Measurements from ENCODE around the gene RNF121.

Gene RNF121

DNA sequence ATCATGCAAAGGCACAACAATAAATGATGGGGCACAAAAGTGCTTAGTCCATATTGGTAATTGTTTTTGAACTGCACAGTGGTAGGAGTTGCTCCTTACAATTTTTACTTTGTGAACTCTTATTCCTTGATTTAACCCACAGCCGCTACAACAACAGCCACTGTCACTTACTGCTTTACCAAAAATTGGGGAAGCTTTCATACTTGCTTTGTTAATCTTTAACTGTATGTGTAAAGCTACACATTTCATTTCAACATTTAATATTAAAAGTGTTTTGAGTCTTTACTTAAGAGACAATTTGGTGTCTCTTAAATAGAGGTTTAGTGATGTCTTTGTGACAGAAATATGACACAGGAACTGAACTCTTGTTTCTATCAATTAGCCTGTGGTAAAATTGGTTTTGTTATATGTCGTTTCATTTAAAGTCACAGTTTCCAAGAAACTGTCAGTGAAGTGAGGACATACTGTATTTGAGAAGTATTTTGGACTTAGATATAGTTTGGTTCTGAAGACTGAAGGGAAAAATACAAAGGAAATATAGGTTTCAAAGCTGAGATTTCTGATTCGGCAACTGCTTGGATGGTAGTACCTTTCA, 63.4 kb downstream of the RNF121 start:
- H3K9me3 ChIP-seq (ENCODE audit: insufficient read depth, low read depth, low read length), result no peaks in the 10 kb centered on the region
- no peaks in the 10 kb centered on the region for H4K20me1 ChIP-seq (ENCODE audit: insufficient read depth, low read length, poor library complexity, severe bottlenecking)
- no peaks in the 10 kb centered on the region for H3F3A ChIP-seq (ENCODE audit: low read depth)
- no peak overlapping the region for H2AFZ ChIP-seq (ENCODE audit: low read length)
- no peaks in the 10 kb centered on the region for H3K79me2 ChIP-seq (ENCODE audit: insufficient read depth, low read length)
- H3K4me2 ChIP-seq (ENCODE audit: low read depth, low read length, poor library complexity, severe bottlenecking), result no peak overlapping the region
- H3K4me1 ChIP-seq (ENCODE audit: insufficient read depth, low read length, poor library complexity, severe bottlenecking), result no peaks in the 10 kb centered on the region
- no peaks in the 10 kb centered on the region for H3K9me2 ChIP-seq (replicated peaks; ENCODE audit: low read depth, low read length)
- TF ChIP-seq, protein P1, sequence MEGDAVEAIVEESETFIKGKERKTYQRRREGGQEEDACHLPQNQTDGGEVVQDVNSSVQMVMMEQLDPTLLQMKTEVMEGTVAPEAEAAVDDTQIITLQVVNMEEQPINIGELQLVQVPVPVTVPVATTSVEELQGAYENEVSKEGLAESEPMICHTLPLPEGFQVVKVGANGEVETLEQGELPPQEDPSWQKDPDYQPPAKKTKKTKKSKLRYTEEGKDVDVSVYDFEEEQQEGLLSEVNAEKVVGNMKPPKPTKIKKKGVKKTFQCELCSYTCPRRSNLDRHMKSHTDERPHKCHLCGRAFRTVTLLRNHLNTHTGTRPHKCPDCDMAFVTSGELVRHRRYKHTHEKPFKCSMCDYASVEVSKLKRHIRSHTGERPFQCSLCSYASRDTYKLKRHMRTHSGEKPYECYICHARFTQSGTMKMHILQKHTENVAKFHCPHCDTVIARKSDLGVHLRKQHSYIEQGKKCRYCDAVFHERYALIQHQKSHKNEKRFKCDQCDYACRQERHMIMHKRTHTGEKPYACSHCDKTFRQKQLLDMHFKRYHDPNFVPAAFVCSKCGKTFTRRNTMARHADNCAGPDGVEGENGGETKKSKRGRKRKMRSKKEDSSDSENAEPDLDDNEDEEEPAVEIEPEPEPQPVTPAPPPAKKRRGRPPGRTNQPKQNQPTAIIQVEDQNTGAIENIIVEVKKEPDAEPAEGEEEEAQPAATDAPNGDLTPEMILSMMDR (conservative IDR thresholded peaks at IDR 0.05; ENCODE audit: low read length), result no peak
- TF ChIP-seq EZH2phosphoT487 (IDR thresholded peaks at IDR 0.05; ENCODE audit: borderline replicate concordance), result no peak
- H3K4me3 ChIP-seq (ENCODE audit: low read length, poor library complexity, severe bottlenecking), result no peak overlapping the region
- no peak overlapping the region for H3K9ac ChIP-seq (ENCODE audit: low read depth, low read length, poor library complexity, severe bottlenecking)
- peaks cover 16% of the 10 kb centered on the region; the same call in 1 of the 2 replicates for H3K36me3 ChIP-seq (ENCODE audit: insufficient read depth, low read length)
- H3K27me3 ChIP-seq (ENCODE audit: insufficient read depth, low read length, poor library complexity, severe bottlenecking), result no peaks in the 10 kb centered on the region

DNA sequence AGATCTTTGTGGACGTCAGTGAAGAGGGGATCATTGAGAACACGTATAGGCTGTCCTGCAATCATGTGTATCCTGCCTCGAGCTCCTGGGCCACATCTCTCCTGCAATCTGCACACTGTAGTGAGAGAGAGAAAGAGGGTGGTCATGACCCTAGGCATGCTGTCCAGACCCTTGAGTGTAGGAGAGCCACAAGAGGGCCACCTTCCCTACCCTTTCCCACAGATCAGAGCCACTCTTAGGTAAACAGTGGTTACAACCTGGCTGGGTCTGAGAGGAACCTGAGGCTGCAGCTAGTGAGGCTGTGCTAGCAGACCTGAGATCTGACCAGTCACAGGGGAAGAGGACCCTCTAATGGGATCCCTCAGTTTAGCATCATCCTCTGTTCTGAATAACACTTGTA, 65.9 kb downstream of the RNF121 start:
- H3K4me2 ChIP-seq (ENCODE audit: low read depth, low read length, poor library complexity, severe bottlenecking), result no peak overlapping the region
- no peak overlapping the region for H3K9ac ChIP-seq (ENCODE audit: low read depth, low read length, poor library complexity, severe bottlenecking)
- no peaks in the 10 kb centered on the region for H3K9me2 ChIP-seq (replicated peaks; ENCODE audit: low read depth, low read length)
- H3K4me1 ChIP-seq (ENCODE audit: insufficient read depth, low read length, poor library complexity, severe bottlenecking), result peaks cover 7% of the 10 kb centered on the region
- no peaks in the 10 kb centered on the region for H3F3A ChIP-seq (ENCODE audit: low read depth)
- H4K20me1 ChIP-seq (ENCODE audit: insufficient read depth, low read length, poor library complexity, severe bottlenecking), result no peaks in the 10 kb centered on the region
- TF ChIP-seq, protein P1 (conservative IDR thresholded peaks at IDR 0.05; ENCODE audit: low read length), result no peak
- TF ChIP-seq EZH2phosphoT487 (IDR thresholded peaks at IDR 0.05; ENCODE audit: borderline replicate concordance), result no peak
- no peaks in the 10 kb centered on the region for H3K9me3 ChIP-seq (ENCODE audit: insufficient read depth, low read depth, low read length)
- peaks cover 10% of the 10 kb centered on the region; the same call in 1 of the 2 replicates for H3K36me3 ChIP-seq (ENCODE audit: insufficient read depth, low read length)
- H2AFZ ChIP-seq (ENCODE audit: low read length), result no peak overlapping the region
- H3K79me2 ChIP-seq (ENCODE audit: insufficient read depth, low read length), result no peaks in the 10 kb centered on the region
- no peak overlapping the region for H3K4me3 ChIP-seq (ENCODE audit: low read length, poor library complexity, severe bottlenecking)
- no peaks in the 10 kb centered on the region for H3K27me3 ChIP-seq (ENCODE audit: insufficient read depth, low read length, poor library complexity, severe bottlenecking)

GRCh38 chr11:71995726-71996291, 67.0 kb downstream of the RNF121 start:
- Histone ChIP-seq H3K4me3 (ENCODE audit: low read length, poor library complexity, severe bottlenecking) (no peak overlapping the region), H3F3A (ENCODE audit: low read depth) (no peaks in the 10 kb centered on the region), H4K20me1 (ENCODE audit: insufficient read depth, low read length, poor library complexity, severe bottlenecking) (no peaks in the 10 kb centered on the region), H3K36me3 (ENCODE audit: insufficient read depth, low read length) (peaks cover 10% of the 10 kb centered on the region; the same call in 1 of the 2 replicates), H3K4me2 (ENCODE audit: low read depth, low read length, poor library complexity, severe bottlenecking) (no peak overlapping the region), H3K9me3 (ENCODE audit: insufficient read depth, low read depth, low read length) (no peaks in the 10 kb centered on the region), H3K27me3 (ENCODE audit: insufficient read depth, low read length, poor library complexity, severe bottlenecking) (no peaks in the 10 kb centered on the region), H2AFZ (ENCODE audit: low read length) (no peak overlapping the region), H3K9me2 (replicated peaks; ENCODE audit: low read depth, low read length) (no peaks in the 10 kb centered on the region), H3K79me2 (ENCODE audit: insufficient read depth, low read length) (no peaks in the 10 kb centered on the region), H3K9ac (ENCODE audit: low read depth, low read length, poor library complexity, severe bottlenecking) (no peak overlapping the region), H3K4me1 (ENCODE audit: insufficient read depth, low read length, poor library complexity, severe bottlenecking) (peaks cover 7% of the 10 kb centered on the region)
- no peak for TF ChIP-seq EZH2phosphoT487 (IDR thresholded peaks at IDR 0.05; ENCODE audit: borderline replicate concordance)
- TF ChIP-seq, protein P1 (conservative IDR thresholded peaks at IDR 0.05; ENCODE audit: low read length), result no peak
